GM12878 (cell line): Measurements from ENCODE around the gene DUSP8. TPM values are rescaled to one million over a fixed set of nuclear protein-coding genes. Genes with fewer than 3 reads are reported as not detected.

Experiments
- ATAC-seq: fragments of 200-7000 bp; cut with Tn5 transposase; 3 replicates; pipeline ENCODE4 v1.9.1; 2020; ENCODE audit warnings: mild to moderate bottlenecking, moderate library complexity
- BruUV-seq: library from RNA; stranded (reverse); fragments of 400-500 nt; replicated peaks from 2 replicates; lab custom pipeline; 2021; lab: Mats Ljungman, UMichigan
- CTCF ChIA-PET: fragments of 300-600 bp; sonication (Branson Sonifier 250); formaldehyde crosslinking; extraction: SDS; loops from one replicate; lab custom pipeline; 2021; ENCODE audit warnings: inconsistent platforms; lab: Yijun Ruan, JAX
- POLR2A ChIA-PET: fragments of 350-600 bp; formaldehyde crosslinking; extraction: SDS; loops from one replicate; lab custom pipeline; 2021; ENCODE audit warnings: inconsistent platforms; lab: Charles Lee
- RAD21 ChIA-PET: fragments of 300-600 bp; sonication (Branson Sonifier 250); formaldehyde crosslinking; loops from one replicate; lab custom pipeline; 2023; ENCODE audit warnings: antibody characterized with exemption; ENCODE audit not compliant: unreplicated experiment; lab: Charles Lee
- SMC1A ChIA-PET: fragments of 300-600 bp; sonication (Branson Sonifier 250); formaldehyde crosslinking; loops from one replicate; lab custom pipeline; 2023; ENCODE audit not compliant: unreplicated experiment, uncharacterized antibody; lab: Charles Lee
- DNase-seq: peaks from one replicate; pipeline ENCODE4 v3.0.0-alpha.2; 2011; ENCODE audit warnings: low read depth, low spot score
- FAIRE-seq: peaks from 3 replicates; lab custom pipeline; 2011; peaks lifted over from hg19 to GRCh38; lab: Jason Lieb, UNC
- H2AFZ ChIP-seq: 2 replicates; pipeline ENCODE4 v1.6.0; 2011; ENCODE audit warnings: low read depth, low read length, control low read depth; ENCODE audit not compliant: control insufficient read depth
- H3K27ac ChIP-seq: 2 replicates; pipeline ENCODE4 v1.5.1; 2011; ENCODE audit warnings: control low read depth; ENCODE audit not compliant: control insufficient read depth, insufficient read depth
- H3K27me3 ChIP-seq, 2 experiments: replicated peaks in 1 of 2; 2 replicates each; pipeline versions ENCODE4 v1.6.0 to v1.6.1; 2011; ENCODE audit warnings: low read length in 1 of 2; ENCODE audit not compliant: control insufficient read depth in 2 of 2, insufficient read depth in 2 of 2
- H3K36me3 ChIP-seq, 2 experiments: 2 replicates each; pipeline ENCODE4 v1.5.1; 2011; ENCODE audit warnings: low read length in 1 of 2; ENCODE audit not compliant: control insufficient read depth in 2 of 2, insufficient read depth in 2 of 2
- H3K4me1 ChIP-seq: 2 replicates; pipeline ENCODE4 v1.6.1; 2011; ENCODE audit warnings: mild to moderate bottlenecking, low read length, moderate library complexity, mixed read lengths; ENCODE audit not compliant: control insufficient read depth, insufficient read depth
- H3K4me2 ChIP-seq: 2 replicates; pipeline ENCODE4 v1.6.0; 2011; ENCODE audit warnings: control low read depth; ENCODE audit not compliant: control insufficient read depth, insufficient read depth
- H3K4me3 ChIP-seq: fragments of 200-600 bp; sonication (generic); 2 replicates; pipeline ENCODE4 v1.5.1; 2016
- H3K79me2 ChIP-seq: 2 replicates; pipeline ENCODE4 v1.6.0; 2011; ENCODE audit warnings: low read length; ENCODE audit not compliant: control insufficient read depth, insufficient read depth
- H3K9ac ChIP-seq: 2 replicates; pipeline ENCODE4 v1.8.0; 2011; ENCODE audit warnings: low read length, control low read depth, mixed read lengths; ENCODE audit not compliant: control insufficient read depth, insufficient read depth
- H3K9me3 ChIP-seq: replicated peaks from 3 replicates; pipeline ENCODE4 v1.5.1; 2011; ENCODE audit warnings: mild to moderate bottlenecking, low read length; ENCODE audit not compliant: control insufficient read depth, insufficient read depth
- H4K20me1 ChIP-seq: 2 replicates; pipeline ENCODE4 v1.6.0; 2011; ENCODE audit not compliant: control insufficient read depth, insufficient read depth
- ATF3 ChIP-seq: IDR thresholded peaks from 2 replicates; pipeline ENCODE4 v1.6.1; 2011; ENCODE audit warnings: low read depth, mild to moderate bottlenecking, low read length, moderate library complexity, borderline replicate concordance; ENCODE audit errors: extremely low read depth
- E2F8 ChIP-seq: fragments of 450-650 bp; IDR thresholded peaks from 2 replicates; pipeline ENCODE4 v1.6.1; 2018; ENCODE audit warnings: mild to moderate bottlenecking, low read depth, moderate library complexity; ENCODE audit not compliant: partially characterized antibody
- KLF5 ChIP-seq: fragments of 450-650 bp; IDR thresholded peaks from 2 replicates; pipeline ENCODE4 v1.6.1; 2014; ENCODE audit warnings: mild to moderate bottlenecking; ENCODE audit not compliant: partially characterized antibody
- MLLT1 ChIP-seq: fragments of 450-650 bp; IDR thresholded peaks from 2 replicates; pipeline ENCODE4 v1.6.1; 2016; ENCODE audit warnings: mild to moderate bottlenecking
- NFYB ChIP-seq: IDR thresholded peaks from 2 replicates; pipeline ENCODE4 v1.6.1; 2011; ENCODE audit warnings: low read depth, mild to moderate bottlenecking, low read length, improper control_type of control experiment, moderate library complexity; ENCODE audit not compliant: insufficient read depth
- PML ChIP-seq: IDR thresholded peaks from 2 replicates; pipeline ENCODE4 v1.6.1; 2012; ENCODE audit warnings: low read length, inconsistent platforms
- PRDM15 ChIP-seq: fragments of 450-650 bp; formaldehyde crosslinking; IDR thresholded peaks from 2 replicates; pipeline ENCODE4 v1.4.0; 2020; ENCODE audit warnings: mild to moderate bottlenecking, moderate library complexity
- RAD21 ChIP-seq: IDR thresholded peaks from 2 replicates; pipeline ENCODE4 v1.6.1; 2011; ENCODE audit warnings: mild to moderate bottlenecking, low read depth, low read length, moderate library complexity; ENCODE audit not compliant: insufficient read depth
- ZNF24 ChIP-seq: fragments of 450-650 bp; IDR thresholded peaks from 2 replicates; pipeline ENCODE4 v1.6.1; 2017; ENCODE audit warnings: antibody characterized with exemption, mild to moderate bottlenecking
- ZSCAN29 ChIP-seq: fragments of 450-650 bp; IDR thresholded peaks from 2 replicates; pipeline ENCODE4 v1.6.1; 2017; ENCODE audit warnings: mild to moderate bottlenecking, moderate library complexity
- WGBS: methylation state at CpG from one replicate; pipeline ENCODE4 v1.1.6; 2016; ENCODE audit warnings: low lambda C conversion rate; ENCODE audit not compliant: insufficient replicate concordance, insufficient coverage; ENCODE audit errors: missing lambda C conversion rate; 5-methylcytosine and 5-hydroxymethylcytosine counted together
- in situ Hi-C: fragments of 300-500 bp; cut with MboI; formaldehyde crosslinking; loops from 9 replicates; pipeline ENCODE4 v1.14.3; 2018; ENCODE audit warnings: mixed read lengths
- intact Hi-C: fragments of 100-400 bp; cut with micrococcal nuclease; formaldehyde crosslinking; loops from one replicate; pipeline ENCODE4 v1.14.2; 2022; ENCODE audit not compliant: unreplicated experiment
- polyA plus RNA-seq, 11 experiments: library from polyadenylated mRNA; depleted of rRNA in 4 of 11; unstranded in 6 of 11; stranded (reverse) in 5 of 11; fragments of >200 nt; fragmentation: Nextera tagmentation in 4 of 11; fragmentation: Illumina TruSeq in 1 of 11; extraction: Ambion mirVana in 4 of 11; extraction: Trizol in 1 of 11; gene quantifications; 1 replicate in 1 of 11; 2 replicates in 10 of 11; pipeline versions ENCODE4 v1.2.1 to v1.2.3, GENCODE V29; 2011 to 2016; ENCODE audit warnings: inconsistent platforms in 2 of 11, missing spikeins in 2 of 11, low read depth in 1 of 11
- total RNA-seq, 4 experiments: library from RNA; depleted of rRNA in 3 of 4; stranded (reverse); fragments of >200 nt in 3 of 4; fragmentation: Illumina TruSeq in 1 of 4; extraction: Trizol in 1 of 4; gene quantifications; 2 replicates each; pipeline versions ENCODE4 v1.2.1 to v1.2.3, GENCODE V29; 2013 to 2021

Gene DUSP8
- total and polyA plus RNA-seq, 10 of the 15 experiments (the other 5 are each of a cell fraction or from before 2014, with no cell fraction given), result 0.04 to 1.7 (median 0.26) TPM; not detected in 6

GRCh38 chr11:1507381-1508140, 64.5 kb downstream of the DUSP8 start (continued):
- TF ChIP-seq PRDM15 (CRISPR knock-in tag) (no peak), PML (no peak), NFYB (no peak), RAD21 (no peak)

GRCh38 chr11:1506981-1507380, 65.1 kb downstream of the DUSP8 start:
- H3K27ac ChIP-seq, result no peak overlapping the region
- ChIA-PET RAD21 (no interaction called here), SMC1A (no interaction called here), POLR2A (no interaction called here), CTCF (no interaction called here)
- no peaks in the 10 kb centered on the region for H3K4me1 ChIP-seq
- DNase-seq (no peak), FAIRE-seq (no peak), ATAC-seq (no peak)
- no peaks in the 10 kb centered on the region; the same call in 2 of the 3 replicates for H3K9me3 ChIP-seq
- H3K36me3 ChIP-seq, result no peaks in the 10 kb centered on the region
- no peak overlapping the region for H3K9ac ChIP-seq
- in situ Hi-C loops (no loop called here), intact Hi-C loops (no loop called here)
- BruUV-seq, result no TSS peak
- H4K20me1 ChIP-seq, result 0 out of 2 replicates have a peak, but pooled peaks cover 3% of the 10 kb centered on the region
- H3K79me2 ChIP-seq, result no peaks in the 10 kb centered on the region; the same call in none of the 2 replicates
- H3K4me2 ChIP-seq, result no peak overlapping the region
- no peak overlapping the region for H3K4me3 ChIP-seq
- no peaks in the 10 kb centered on the region for H3K27me3 ChIP-seq
- WGBS, result 52% methylated on average over 9 of the region's 9 CpGs
- TF ChIP-seq ZNF24, result no peak
- no peak for TF ChIP-seq KLF5
- no peak for TF ChIP-seq E2F8
- no peak for TF ChIP-seq ZSCAN29
- no peak for TF ChIP-seq ATF3
- TF ChIP-seq MLLT1, result no peak
- H2AFZ ChIP-seq, result no peak overlapping the region
